ENCODE results near the gene RAB40B.

The RAB40B gene

DNA sequence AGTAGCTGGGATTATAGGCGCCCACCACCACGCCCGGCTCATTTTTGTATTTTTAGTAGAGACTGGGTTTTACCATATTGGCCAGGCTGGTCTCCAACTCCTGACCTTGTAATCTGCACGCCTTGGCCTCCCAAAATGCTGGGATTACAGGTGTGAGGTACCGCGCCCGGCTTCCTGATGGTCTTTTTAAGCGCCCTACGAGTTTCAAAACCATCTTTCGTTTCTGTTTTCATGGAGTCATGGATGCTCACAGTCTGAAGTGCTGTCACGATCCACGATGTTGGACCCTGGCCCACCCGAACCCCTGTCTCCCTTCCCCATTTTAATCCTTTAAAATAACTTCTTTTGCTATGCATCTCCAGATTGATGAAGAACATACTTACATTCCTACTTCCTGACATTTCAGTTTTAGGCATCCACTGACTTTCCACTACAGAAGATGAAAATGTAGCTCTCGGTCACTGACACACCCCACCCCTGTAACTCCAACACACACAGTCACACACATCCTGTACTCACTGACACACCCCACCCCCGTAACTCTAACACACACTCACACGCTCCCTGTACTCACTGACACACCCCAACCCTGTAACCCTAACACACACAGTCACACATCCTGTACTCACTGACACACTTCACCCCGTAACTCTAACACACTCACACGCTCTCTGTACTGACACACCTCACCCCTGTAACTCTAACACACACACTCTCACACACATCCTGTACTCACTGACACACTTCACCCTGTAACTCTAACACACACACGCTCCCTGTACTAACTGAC, 27.6 kb downstream of the RAB40B start:
- no peak overlapping the region for H3K4me3 ChIP-seq (ENCODE audit: low read depth in 1 of 2, low read length in 2 of 2)
- no peaks in the 10 kb centered on the region for H3K36me3 ChIP-seq (ENCODE audit: insufficient read depth, low read length)
- no peaks in the 10 kb centered on the region for H3K79me2 ChIP-seq (ENCODE audit: insufficient read depth, low read length)
- DNase-seq (no peak), ATAC-seq (ENCODE audit: insufficient read depth, low read depth) (no peak)
- H3K4me1 ChIP-seq (ENCODE audit: insufficient read depth, low read length) = no peaks in the 10 kb centered on the region
- H3K27me3 ChIP-seq (ENCODE audit: insufficient read depth, low read length, poor library complexity) = no peaks in the 10 kb centered on the region
- no peak overlapping the region for H2AFZ ChIP-seq (ENCODE audit: low read depth, low read length)
- H4K20me1 ChIP-seq (ENCODE audit: insufficient read depth, low read length) = peaks cover 3% of the 10 kb centered on the region; the same call in 1 of the 2 replicates
- no peak overlapping the region for H3K4me2 ChIP-seq (ENCODE audit: insufficient read depth, low read length)
- H3K27ac ChIP-seq (ENCODE audit: low read length) = no peak overlapping the region
- H3K9ac ChIP-seq (ENCODE audit: low read depth, low read length) = no peak overlapping the region
- no peaks in the 10 kb centered on the region for H3K9me3 ChIP-seq (ENCODE audit: insufficient read depth, low read length, severe bottlenecking)
- TF ChIP-seq, protein P1, sequence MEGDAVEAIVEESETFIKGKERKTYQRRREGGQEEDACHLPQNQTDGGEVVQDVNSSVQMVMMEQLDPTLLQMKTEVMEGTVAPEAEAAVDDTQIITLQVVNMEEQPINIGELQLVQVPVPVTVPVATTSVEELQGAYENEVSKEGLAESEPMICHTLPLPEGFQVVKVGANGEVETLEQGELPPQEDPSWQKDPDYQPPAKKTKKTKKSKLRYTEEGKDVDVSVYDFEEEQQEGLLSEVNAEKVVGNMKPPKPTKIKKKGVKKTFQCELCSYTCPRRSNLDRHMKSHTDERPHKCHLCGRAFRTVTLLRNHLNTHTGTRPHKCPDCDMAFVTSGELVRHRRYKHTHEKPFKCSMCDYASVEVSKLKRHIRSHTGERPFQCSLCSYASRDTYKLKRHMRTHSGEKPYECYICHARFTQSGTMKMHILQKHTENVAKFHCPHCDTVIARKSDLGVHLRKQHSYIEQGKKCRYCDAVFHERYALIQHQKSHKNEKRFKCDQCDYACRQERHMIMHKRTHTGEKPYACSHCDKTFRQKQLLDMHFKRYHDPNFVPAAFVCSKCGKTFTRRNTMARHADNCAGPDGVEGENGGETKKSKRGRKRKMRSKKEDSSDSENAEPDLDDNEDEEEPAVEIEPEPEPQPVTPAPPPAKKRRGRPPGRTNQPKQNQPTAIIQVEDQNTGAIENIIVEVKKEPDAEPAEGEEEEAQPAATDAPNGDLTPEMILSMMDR (IDR thresholded peaks at IDR 0.05; ENCODE audit: borderline replicate concordance, extremely low read depth, low read length, poor library complexity, severe bottlenecking) = no peak
- TF ChIP-seq EZH2 (IDR thresholded peaks at IDR 0.05; ENCODE audit: borderline replicate concordance, low read depth, low read length, severe bottlenecking) = no peak

DNA sequence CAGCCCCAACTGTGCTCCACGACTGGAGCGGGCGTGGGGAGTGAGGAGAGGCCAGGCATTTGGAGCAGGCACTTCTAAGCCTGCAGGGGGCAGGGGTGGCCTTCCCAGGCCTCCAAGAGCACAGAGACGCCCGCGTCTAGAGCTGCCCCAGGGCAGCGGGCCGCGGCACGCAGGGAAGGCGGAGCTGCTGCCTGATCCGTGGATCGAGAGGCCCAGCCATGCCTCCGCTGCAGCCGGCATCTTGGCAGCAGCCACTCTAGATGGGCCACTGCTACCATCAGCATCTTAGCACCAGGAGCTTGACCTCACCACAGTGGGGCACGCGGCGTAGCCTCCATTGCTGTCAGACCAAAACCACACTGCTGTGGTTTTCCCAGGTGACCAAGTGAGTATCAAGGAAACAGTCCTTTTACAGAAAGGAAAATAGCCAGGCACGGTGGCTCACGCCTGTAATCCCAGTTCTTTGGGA, 29.8 kb downstream of the RAB40B start:
- Histone ChIP-seq H3K4me1 (ENCODE audit: insufficient read depth, low read length) (no peaks in the 10 kb centered on the region), H3K4me2 (ENCODE audit: insufficient read depth, low read length) (no peak overlapping the region), H4K20me1 (ENCODE audit: insufficient read depth, low read length) (no peaks in the 10 kb centered on the region), H3K36me3 (ENCODE audit: insufficient read depth, low read length) (no peaks in the 10 kb centered on the region), H3K9me3 (ENCODE audit: insufficient read depth, low read length, severe bottlenecking) (no peaks in the 10 kb centered on the region), H2AFZ (ENCODE audit: low read depth, low read length) (no peak overlapping the region), H3K79me2 (ENCODE audit: insufficient read depth, low read length) (no peaks in the 10 kb centered on the region), H3K9ac (ENCODE audit: low read depth, low read length) (no peak overlapping the region), H3K27ac (ENCODE audit: low read length) (no peak overlapping the region), H3K4me3 (ENCODE audit: low read depth in 1 of 2, low read length in 2 of 2) (no peak overlapping the region), H3K27me3 (ENCODE audit: insufficient read depth, low read length, poor library complexity) (no peaks in the 10 kb centered on the region)
- no peak for DNase-seq
- peak; percentile 44; the same call in 2 of the 3 replicates for ATAC-seq (ENCODE audit: insufficient read depth, low read depth)
- no peak for TF ChIP-seq EZH2 (IDR thresholded peaks at IDR 0.05; ENCODE audit: borderline replicate concordance, low read depth, low read length, severe bottlenecking)
- TF ChIP-seq, protein P1 (IDR thresholded peaks at IDR 0.05; ENCODE audit: borderline replicate concordance, extremely low read depth, low read length, poor library complexity, severe bottlenecking) = peak; percentile 42

DNA sequence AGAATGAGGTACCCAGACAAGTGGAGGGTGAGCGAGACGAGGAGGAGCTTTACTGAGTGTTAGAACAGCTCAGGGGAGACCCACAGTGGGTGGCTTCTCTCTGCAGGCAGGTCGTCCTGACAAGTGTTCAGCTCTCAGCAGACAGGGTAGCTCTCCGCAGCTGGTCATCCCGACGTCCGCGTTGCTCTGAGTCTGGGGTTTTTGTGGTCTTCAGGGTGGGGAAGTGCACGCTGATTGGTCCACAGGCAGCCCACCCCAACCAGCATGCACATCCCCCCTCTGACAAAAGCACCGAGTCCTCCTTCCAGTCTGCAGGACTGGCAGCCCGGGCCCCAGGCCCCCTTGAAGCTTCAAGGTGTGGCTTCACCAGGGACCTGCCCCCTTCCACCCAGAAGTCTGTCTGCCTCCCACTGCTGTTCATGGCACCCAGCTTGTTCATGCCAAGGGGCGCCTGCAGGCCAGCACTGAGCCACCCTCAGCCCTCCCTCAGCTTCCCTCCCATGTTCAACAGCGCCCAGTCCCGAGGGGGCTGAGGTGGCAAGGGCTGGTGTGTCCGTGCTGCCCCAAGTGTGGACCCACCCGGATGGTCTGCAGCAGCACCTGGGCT, 30.4 kb downstream of the RAB40B start:
- Histone ChIP-seq H2AFZ (ENCODE audit: low read depth, low read length) (no peak overlapping the region), H3K4me1 (ENCODE audit: insufficient read depth, low read length) (no peaks in the 10 kb centered on the region), H3K9me3 (ENCODE audit: insufficient read depth, low read length, severe bottlenecking) (no peaks in the 10 kb centered on the region), H3K79me2 (ENCODE audit: insufficient read depth, low read length) (no peaks in the 10 kb centered on the region), H3K27me3 (ENCODE audit: insufficient read depth, low read length, poor library complexity) (no peaks in the 10 kb centered on the region), H3K4me3 (ENCODE audit: low read depth in 1 of 2, low read length in 2 of 2) (no peak overlapping the region), H3K4me2 (ENCODE audit: insufficient read depth, low read length) (no peak overlapping the region), H3K36me3 (ENCODE audit: insufficient read depth, low read length) (no peaks in the 10 kb centered on the region), H3K9ac (ENCODE audit: low read depth, low read length) (no peak overlapping the region), H3K27ac (ENCODE audit: low read length) (no peak overlapping the region), H4K20me1 (ENCODE audit: insufficient read depth, low read length) (no peaks in the 10 kb centered on the region)
- TF ChIP-seq, protein P1 (IDR thresholded peaks at IDR 0.05; ENCODE audit: borderline replicate concordance, extremely low read depth, low read length, poor library complexity, severe bottlenecking) = no peak
- TF ChIP-seq EZH2 (IDR thresholded peaks at IDR 0.05; ENCODE audit: borderline replicate concordance, low read depth, low read length, severe bottlenecking) = no peak
- DNase-seq (no peak), ATAC-seq (ENCODE audit: insufficient read depth, low read depth) (peak; percentile 14; the same call in 1 of the 3 replicates)
